Panc1 (cell line): ENCODE results near the gene NEURL1B.

Experiments
- POLR2AphosphoS5 ChIP-seq: IDR thresholded peaks from 2 replicates; pipeline ENCODE4 v1.6.1; 2012; ENCODE audit warnings: mild to moderate bottlenecking, low read depth, low read length, moderate library complexity
- REST ChIP-seq, 2 experiments: IDR thresholded peaks; 2 replicates each; pipeline ENCODE4 v1.6.1; 2011 to 2012; ENCODE audit warnings: low read depth in 2 of 2, control low read depth in 1 of 2, low read length in 1 of 2, mild to moderate bottlenecking in 1 of 2, moderate library complexity in 1 of 2; ENCODE audit not compliant: insufficient read depth in 1 of 2
- SIN3A ChIP-seq: IDR thresholded peaks from 2 replicates; pipeline ENCODE4 v1.6.1; 2012; ENCODE audit warnings: low read depth, mild to moderate bottlenecking, low read length, moderate library complexity, borderline replicate concordance; ENCODE audit not compliant: insufficient read depth
- TCF7L2 ChIP-seq: IDR thresholded peaks from 2 replicates; pipeline ENCODE4 v1.6.1; 2011; ENCODE audit warnings: mild to moderate bottlenecking, low read depth, low read length, inconsistent platforms
- TF ChIP-seq, protein P1 (sequence below): fragments of 450-650 bp; IDR thresholded peaks from 2 replicates; pipeline ENCODE4 v1.5.1; 2017; ENCODE audit warnings: mild to moderate bottlenecking

GRCh38 chr5:172637110-172637580, 3.9 kb upstream of the NEURL1B start:
- TF ChIP-seq, protein P1, sequence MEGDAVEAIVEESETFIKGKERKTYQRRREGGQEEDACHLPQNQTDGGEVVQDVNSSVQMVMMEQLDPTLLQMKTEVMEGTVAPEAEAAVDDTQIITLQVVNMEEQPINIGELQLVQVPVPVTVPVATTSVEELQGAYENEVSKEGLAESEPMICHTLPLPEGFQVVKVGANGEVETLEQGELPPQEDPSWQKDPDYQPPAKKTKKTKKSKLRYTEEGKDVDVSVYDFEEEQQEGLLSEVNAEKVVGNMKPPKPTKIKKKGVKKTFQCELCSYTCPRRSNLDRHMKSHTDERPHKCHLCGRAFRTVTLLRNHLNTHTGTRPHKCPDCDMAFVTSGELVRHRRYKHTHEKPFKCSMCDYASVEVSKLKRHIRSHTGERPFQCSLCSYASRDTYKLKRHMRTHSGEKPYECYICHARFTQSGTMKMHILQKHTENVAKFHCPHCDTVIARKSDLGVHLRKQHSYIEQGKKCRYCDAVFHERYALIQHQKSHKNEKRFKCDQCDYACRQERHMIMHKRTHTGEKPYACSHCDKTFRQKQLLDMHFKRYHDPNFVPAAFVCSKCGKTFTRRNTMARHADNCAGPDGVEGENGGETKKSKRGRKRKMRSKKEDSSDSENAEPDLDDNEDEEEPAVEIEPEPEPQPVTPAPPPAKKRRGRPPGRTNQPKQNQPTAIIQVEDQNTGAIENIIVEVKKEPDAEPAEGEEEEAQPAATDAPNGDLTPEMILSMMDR: no peak
- TF ChIP-seq REST (IDR thresholded peaks at IDR 0.05; ENCODE audit: insufficient read depth in 1 of 2, low read depth in 2 of 2, low read length in 1 of 2) (no peak), TCF7L2 (no peak), POLR2AphosphoS5 (no peak), SIN3A (no peak)
